Epithelial cell of proximal tubule (primary cell): Measurements from ENCODE around the gene CDKN2B-AS1. TPM values are rescaled to one million over a fixed set of nuclear protein-coding genes. Genes with fewer than 3 reads are reported as not detected.

Source experiments
- DNase-seq: peaks from one replicate; pipeline ENCODE4 v3.0.0-alpha.2; 2011; ENCODE audit warnings: low read depth
- H3K4me3 ChIP-seq: 2 replicates; pipeline ENCODE4 v1.5.1; 2011; ENCODE audit warnings: low read depth, mild to moderate bottlenecking, low read length
- total RNA-seq: library from RNA; depleted of rRNA; stranded (reverse); fragments of >200 nt; gene quantifications from 2 replicates; pipeline ENCODE4 v1.2.3, GENCODE V29; 2015
- TF ChIP-seq, protein P1 (sequence below): conservative IDR thresholded peaks from 2 replicates; pipeline ENCODE4 v1.5.1; 2012; ENCODE audit warnings: low read depth, mild to moderate bottlenecking, low read length

CDKN2B-AS1 gene
- total RNA-seq, 1 donor from 2014 or later: not detected

GRCh38 chr9:21982861-21983560, 11.6 kb upstream of the CDKN2B-AS1 start:
- TF ChIP-seq, protein P1, sequence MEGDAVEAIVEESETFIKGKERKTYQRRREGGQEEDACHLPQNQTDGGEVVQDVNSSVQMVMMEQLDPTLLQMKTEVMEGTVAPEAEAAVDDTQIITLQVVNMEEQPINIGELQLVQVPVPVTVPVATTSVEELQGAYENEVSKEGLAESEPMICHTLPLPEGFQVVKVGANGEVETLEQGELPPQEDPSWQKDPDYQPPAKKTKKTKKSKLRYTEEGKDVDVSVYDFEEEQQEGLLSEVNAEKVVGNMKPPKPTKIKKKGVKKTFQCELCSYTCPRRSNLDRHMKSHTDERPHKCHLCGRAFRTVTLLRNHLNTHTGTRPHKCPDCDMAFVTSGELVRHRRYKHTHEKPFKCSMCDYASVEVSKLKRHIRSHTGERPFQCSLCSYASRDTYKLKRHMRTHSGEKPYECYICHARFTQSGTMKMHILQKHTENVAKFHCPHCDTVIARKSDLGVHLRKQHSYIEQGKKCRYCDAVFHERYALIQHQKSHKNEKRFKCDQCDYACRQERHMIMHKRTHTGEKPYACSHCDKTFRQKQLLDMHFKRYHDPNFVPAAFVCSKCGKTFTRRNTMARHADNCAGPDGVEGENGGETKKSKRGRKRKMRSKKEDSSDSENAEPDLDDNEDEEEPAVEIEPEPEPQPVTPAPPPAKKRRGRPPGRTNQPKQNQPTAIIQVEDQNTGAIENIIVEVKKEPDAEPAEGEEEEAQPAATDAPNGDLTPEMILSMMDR: no peak
- no peak overlapping the region for H3K4me3 ChIP-seq
- DNase-seq: no peak

DNA sequence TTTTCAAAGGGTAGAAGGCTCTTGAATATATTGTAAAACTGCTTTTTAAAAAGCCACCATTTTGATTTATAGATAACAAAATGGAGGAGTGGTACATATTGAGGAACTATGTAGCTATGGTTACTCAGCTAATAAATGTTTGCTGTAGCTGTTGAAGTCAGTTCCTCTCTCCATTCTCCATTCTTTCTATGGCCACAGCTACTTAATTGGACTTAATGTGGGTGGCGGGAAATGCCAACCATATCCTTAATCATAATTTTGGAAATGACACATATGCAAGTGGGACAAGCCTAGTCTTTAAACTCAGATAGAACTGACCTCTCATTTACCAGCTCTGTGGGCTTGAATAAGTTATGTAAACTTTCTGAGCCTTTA, 11.0 kb upstream of the CDKN2B-AS1 start:
- no peak overlapping the region for H3K4me3 ChIP-seq
- TF ChIP-seq, protein P1: no peak
- DNase-seq: no peak

GRCh38 chr9:21984101-21984500, 10.5 kb upstream of the CDKN2B-AS1 start:
- TF ChIP-seq, protein P1: no peak
- no peak for DNase-seq
- H3K4me3 ChIP-seq: no peak overlapping the region

DNA sequence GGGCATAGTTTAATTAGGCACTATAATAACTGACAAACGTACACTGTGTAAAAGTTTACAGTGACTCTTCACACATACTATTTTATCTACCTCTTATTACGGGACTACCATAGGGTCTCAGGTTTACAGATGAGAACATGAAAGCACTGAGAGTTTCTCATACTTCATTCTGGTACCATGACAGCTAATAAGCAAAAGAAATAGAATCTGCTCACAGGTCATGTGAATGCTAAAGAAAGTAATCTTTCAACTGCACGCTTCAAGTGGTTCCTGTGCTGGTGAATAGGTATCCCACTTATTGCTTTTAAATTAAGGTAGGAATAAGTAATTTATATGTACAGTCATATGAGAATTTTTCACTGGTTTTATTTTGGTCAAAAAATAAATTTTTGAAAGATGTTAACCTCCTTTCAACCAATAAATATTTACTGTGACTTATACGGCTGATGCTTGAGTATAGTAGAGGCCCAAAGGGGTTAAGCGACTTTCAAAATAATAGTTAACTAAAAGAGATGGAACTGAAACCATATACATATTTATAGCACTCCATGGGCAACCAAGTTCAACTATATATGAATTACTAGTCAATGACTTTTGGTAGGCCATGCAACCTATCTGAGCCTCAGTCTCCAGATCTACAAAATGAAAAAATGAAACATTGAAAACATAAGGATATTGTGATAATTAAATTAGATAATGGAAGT, 8.5 kb upstream of the CDKN2B-AS1 start:
- DNase-seq: no peak
- TF ChIP-seq, protein P1: no peak

GRCh38 chr9:21988056-21988990, 6.3 kb upstream of the CDKN2B-AS1 start:
- no peak for DNase-seq
- TF ChIP-seq, protein P1: no peak
- no peak overlapping the region for H3K4me3 ChIP-seq

More for the DNA sequence above, 8.5 kb upstream of the CDKN2B-AS1 start:
- no peak overlapping the region for H3K4me3 ChIP-seq

DNA sequence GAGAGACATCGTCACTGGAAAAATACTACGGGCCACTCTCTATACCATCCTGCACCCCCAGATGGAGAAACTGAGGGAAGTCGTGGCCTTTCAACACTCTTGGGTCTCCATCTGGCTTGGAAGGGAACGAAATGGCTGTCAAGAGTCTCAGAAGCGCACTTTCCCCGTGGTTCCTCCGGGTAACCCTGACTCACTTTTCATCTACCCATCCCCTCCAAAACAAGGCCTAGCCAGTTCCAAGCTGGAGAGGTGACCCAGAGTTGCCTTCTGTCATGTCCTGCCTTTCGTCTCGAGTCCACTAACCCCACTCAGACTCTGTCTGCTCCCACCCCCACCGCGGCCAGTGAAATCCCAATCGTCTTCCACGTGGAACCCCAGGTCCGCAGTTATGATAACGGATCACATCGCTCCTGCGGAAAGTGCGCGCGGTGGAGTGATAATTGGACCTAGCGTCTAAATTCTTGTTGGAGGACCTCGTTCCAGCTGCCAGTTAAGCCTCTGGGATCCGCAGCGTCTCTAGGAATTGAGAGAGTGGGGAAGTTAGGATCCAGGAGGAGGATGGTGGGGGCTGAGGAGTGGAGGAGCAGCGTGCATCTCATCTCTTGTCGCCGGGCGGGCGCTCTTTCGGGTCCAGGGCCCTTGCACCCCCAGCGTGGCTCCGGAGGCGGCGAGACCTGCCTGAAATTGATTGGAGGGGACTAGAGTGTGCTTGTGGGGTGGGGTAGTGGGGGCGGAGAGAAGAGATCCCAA, 5.0 kb upstream of the CDKN2B-AS1 start:
- DNase-seq: no peak
- TF ChIP-seq, protein P1: no peak
- peak overlapping the region; percentile 16 for H3K4me3 ChIP-seq
